GM08714 (cell line): ENCODE measurements around the gene ASRGL1.
"Not testable (repeated sequence)": the region's sequence is repeated elsewhere in the genome, so short reads cannot be mapped to it uniquely, and the experiment has no call there.

Experiments
- H3K4me3 ChIP-seq: fragments of 200-500 bp; sonication (Bioruptor generic); 2 replicates; pipeline ENCODE4 v1.5.1; 2014; ENCODE audit warnings: mild to moderate bottlenecking, low read length, inconsistent platforms
- ZNF274 ChIP-seq: IDR thresholded peaks from 2 replicates; pipeline ENCODE4 v1.6.1; 2012; ENCODE audit warnings: mild to moderate bottlenecking, low read depth, low read length

Gene ASRGL1

GRCh38 chr11:62374801-62375200, 37.6 kb downstream of the ASRGL1 start:
- H3K4me3 ChIP-seq = no peak overlapping the region
- no peak for TF ChIP-seq ZNF274

- not testable (repeated sequence) for H3K4me3 ChIP-seq
Measured at GRCh38 chr11:62378459-62379063, 41.3 kb downstream of the ASRGL1 start.

- H3K4me3 ChIP-seq = not testable (repeated sequence)
Measured at GRCh38 chr11:62379586-62379985, 42.3 kb downstream of the ASRGL1 start.

GRCh38 chr11:62380821-62381245, 43.6 kb downstream of the ASRGL1 start:
- not testable (repeated sequence) for H3K4me3 ChIP-seq

- no peak for TF ChIP-seq ZNF274
- no peak overlapping the region for H3K4me3 ChIP-seq
Measured at GRCh38 chr11:62383822-62384221, 46.6 kb downstream of the ASRGL1 start.

- not testable (repeated sequence) for H3K4me3 ChIP-seq
Measured at GRCh38 chr11:62386083-62386482, 48.8 kb downstream of the ASRGL1 start.

DNA sequence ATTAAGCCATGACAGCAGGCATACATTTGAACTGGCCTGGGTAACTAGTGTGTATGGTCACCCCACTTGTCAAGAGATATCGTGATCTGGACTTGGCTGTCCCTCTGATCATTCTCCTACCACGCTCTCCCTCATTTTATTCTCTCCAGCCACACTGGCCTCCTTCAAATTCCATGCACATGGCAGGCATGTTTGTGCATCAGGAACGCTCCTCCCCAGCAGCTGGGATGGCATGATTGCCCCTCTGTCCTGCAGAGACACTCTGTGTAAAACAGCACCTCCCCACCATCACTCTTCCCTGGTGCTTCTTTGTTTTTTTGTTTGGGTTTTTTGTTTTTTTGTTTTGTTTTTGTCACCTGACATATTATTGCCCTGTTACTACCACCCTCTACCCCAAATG, 50.1 kb downstream of the ASRGL1 start:
- no peak overlapping the region for H3K4me3 ChIP-seq
- TF ChIP-seq ZNF274 = no peak

DNA sequence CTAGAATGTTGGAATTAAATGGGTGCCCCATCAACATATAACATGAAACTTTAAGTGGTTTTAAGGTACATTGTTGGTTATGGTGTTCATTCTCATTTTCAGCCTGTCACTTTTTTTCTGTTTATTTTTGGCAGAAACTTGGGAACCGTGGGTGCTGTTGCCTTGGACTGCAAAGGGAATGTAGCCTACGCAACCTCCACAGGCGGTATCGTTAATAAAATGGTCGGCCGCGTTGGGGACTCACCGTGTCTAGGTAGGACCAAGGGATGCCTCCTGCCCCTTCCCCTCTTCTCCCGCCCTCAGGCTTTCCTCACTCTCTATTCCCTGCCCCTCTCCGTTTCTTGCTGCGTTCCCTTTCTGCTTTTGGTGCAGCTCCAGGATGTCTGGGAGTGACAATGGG, 51.8 kb downstream of the ASRGL1 start:
- TF ChIP-seq ZNF274 = no peak
- no peak overlapping the region for H3K4me3 ChIP-seq

DNA sequence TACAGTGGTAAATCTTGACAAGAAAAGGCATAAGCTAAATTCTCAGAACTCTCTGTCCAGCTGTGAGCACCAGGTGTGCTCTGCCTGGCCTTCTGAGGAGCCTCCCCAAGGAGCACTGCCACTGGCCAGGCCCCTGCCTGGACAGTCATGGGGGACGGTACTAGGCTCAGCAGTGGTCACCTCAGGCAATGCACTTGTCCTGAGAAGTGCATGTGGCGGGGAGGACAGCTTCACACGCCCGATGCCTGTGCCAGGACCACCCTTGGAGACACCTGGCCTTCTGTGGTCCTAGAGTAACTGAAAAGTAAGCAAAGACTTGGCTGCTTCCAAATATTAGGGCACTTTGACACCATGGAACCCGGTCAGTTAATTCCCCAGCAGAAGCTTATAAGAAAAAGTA, 53.0 kb downstream of the ASRGL1 start:
- no peak overlapping the region for H3K4me3 ChIP-seq
- no peak for TF ChIP-seq ZNF274

DNA sequence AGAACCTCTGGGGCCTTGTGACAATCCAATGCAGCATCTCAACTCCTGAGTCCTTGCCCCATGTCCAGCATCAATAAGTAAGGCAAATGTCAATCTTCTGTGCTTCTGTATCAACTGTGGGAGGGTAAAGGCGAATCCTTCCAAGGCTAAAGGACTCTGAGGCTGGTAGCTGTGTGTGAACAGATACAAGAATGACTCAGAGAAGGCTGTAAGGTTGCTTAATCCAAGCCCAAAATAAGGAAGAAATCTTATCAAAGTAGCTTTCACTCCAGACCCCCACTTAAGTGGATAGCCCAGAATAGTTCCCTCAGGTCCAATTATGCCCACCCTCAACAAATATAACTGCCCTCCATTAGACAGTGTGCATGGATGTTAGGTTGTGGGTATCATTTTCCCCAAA, 53.5 kb downstream of the ASRGL1 start:
- no peak for TF ChIP-seq ZNF274

GRCh38 chr11:62391642-62392425, 54.6 kb downstream of the ASRGL1 start:
- TF ChIP-seq ZNF274 = no peak
- H3K4me3 ChIP-seq = no peak overlapping the region

More for the DNA sequence above, 53.5 kb downstream of the ASRGL1 start:
- H3K4me3 ChIP-seq = no peak overlapping the region

GRCh38 chr11:62392506-62392905, 55.3 kb downstream of the ASRGL1 start:
- TF ChIP-seq ZNF274 = no peak
- H3K4me3 ChIP-seq = no peak overlapping the region

DNA sequence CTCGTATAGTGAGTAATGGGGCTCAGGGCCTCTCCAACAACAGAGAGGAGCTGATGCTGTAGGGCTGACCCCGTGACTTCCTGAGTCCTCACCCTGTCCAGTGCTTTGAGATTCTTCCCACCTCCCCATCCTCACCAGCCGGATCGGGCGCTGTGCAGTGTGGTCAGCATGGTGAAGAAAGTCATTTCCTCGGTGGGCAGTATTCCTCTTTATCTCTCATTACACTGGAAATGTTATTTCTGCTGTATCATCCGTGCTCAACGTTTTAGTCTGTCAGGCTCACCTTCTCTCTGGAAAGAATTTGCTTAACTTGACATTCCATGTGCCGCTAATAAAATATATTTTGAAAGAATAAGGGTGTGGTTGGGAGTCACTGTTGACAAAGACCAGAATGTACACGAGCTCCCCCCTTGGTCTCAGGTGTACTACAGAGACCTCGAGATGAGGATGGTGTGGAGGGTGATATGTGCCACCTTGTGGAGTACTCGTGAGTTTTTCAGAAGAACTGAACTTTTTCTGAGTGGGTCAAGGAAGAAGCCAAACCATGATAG, 55.9 kb downstream of the ASRGL1 start:
- H3K4me3 ChIP-seq = no peak overlapping the region
- TF ChIP-seq ZNF274 = no peak

GRCh38 chr11:62393735-62394134, 56.5 kb downstream of the ASRGL1 start:
- no peak overlapping the region for H3K4me3 ChIP-seq
- no peak for TF ChIP-seq ZNF274

DNA sequence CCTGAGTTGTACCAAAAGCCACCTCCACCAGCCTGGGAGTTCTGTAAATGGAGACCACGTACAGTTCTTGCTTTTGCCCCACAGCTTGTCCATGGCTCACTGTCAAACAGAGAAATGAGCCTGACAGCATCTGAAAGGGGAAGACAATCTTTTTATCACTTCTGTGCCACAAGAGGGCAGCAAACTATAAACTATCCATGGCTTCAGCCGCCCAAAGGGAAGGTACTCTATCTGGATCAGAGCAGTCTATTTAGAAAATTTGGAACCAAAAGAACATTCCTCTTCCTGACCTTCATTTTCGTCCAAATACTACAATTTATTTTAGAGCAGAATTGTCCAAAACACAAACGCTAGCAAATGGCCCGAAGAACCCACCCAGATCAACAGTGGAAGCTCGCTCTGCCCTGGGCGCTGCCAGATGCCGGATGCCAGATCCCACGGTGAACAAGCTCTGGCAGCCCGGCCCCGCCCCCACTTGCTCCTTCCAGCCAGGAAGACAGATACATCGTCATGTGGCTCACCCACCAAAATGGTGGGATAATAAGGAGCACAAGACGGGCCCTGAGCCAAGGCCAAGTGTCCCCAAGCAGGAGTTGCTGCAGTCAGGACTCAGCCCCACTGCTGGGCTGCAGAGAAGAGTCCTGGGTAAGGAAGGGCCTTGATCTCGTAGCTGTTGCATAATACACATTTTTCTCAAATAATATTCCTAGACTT, 57.7 kb downstream of the ASRGL1 start:
- H3K4me3 ChIP-seq = no peak overlapping the region
- no peak for TF ChIP-seq ZNF274
